CD4-positive, alpha-beta T cell (primary cell): Measurements from ENCODE around the gene NGFR. TPM values are rescaled to one million over a fixed set of nuclear protein-coding genes. Genes with fewer than 3 reads are reported as not detected.
A peak's percentile ranks its signal among the peaks of the same experiment; 100 is the strongest.

Experiments
- ATAC-seq: fragments of 200-7000 bp; cut with Tn5 transposase; one replicate; pipeline ENCODE4 v1.10.0; 2022; ENCODE audit warnings: mild to moderate bottlenecking; ENCODE audit not compliant: poor library complexity
- CTCF ChIA-PET: fragments of 350-600 bp; sonication (Branson Sonifier 250); formaldehyde crosslinking; loops from one replicate; lab custom pipeline; 2021; ENCODE audit warnings: antibody characterized with exemption, inconsistent platforms; lab: Charles Lee
- POLR2A ChIA-PET: fragments of 350-600 bp; sonication (Branson Sonifier 250); formaldehyde crosslinking; loops from one replicate; lab custom pipeline; 2021; ENCODE audit warnings: antibody characterized with exemption, inconsistent platforms; lab: Charles Lee
- DNase-seq, 14 experiments: peaks; one replicate each; pipeline ENCODE4 v3.0.0-alpha.2; 2013 to 2020; ENCODE audit warnings: mixed read lengths in 2 of 14
- H3K27ac ChIP-seq, 2 donors: one replicate each; pipeline versions ENCODE4 v1.5.1 to v1.7.0; 2013; ENCODE audit warnings: low read length in 2 of 2, low read depth in 1 of 2, mild to moderate bottlenecking in 1 of 2
- H3K27me3 ChIP-seq, 2 experiments: 1 replicate in 1 of 2; 2 replicates in 1 of 2; pipeline versions ENCODE4 v1.6.1 to v1.7.0; 2013; ENCODE audit warnings: low read length in 2 of 2, control low read depth in 1 of 2, mild to moderate bottlenecking in 1 of 2, moderate library complexity in 1 of 2; ENCODE audit not compliant: insufficient read depth in 2 of 2, control insufficient read depth in 1 of 2
- H3K36me3 ChIP-seq: one replicate; pipeline ENCODE4 v1.6.1; 2013; ENCODE audit warnings: low read length, control low read depth; ENCODE audit not compliant: insufficient read depth
- H3K4me1 ChIP-seq: one replicate; pipeline ENCODE4 v1.6.1; 2013; ENCODE audit warnings: low read length, control low read depth; ENCODE audit not compliant: insufficient read depth
- H3K4me3 ChIP-seq: one replicate; pipeline ENCODE4 v1.5.1; 2013; ENCODE audit warnings: mild to moderate bottlenecking, low read length, moderate library complexity
- H3K9me3 ChIP-seq, 2 experiments: 1 replicate in 1 of 2; 2 replicates in 1 of 2; pipeline versions ENCODE4 v1.6.1 to v1.7.0; 2013; ENCODE audit warnings: low read length in 2 of 2, mild to moderate bottlenecking in 2 of 2, control low read depth in 1 of 2, moderate library complexity in 1 of 2; ENCODE audit not compliant: control insufficient read depth in 1 of 2, insufficient read depth in 1 of 2
- H3K27ac Mint-ChIP-seq: one replicate; pipeline ENCODE4 v1.8.0; 2020; ENCODE audit warnings: mixed read lengths
- H3K27me3 Mint-ChIP-seq: one replicate; pipeline ENCODE4 v1.8.0; 2021; ENCODE audit warnings: mixed read lengths
- H3K36me3 Mint-ChIP-seq: one replicate; pipeline ENCODE4 v1.8.0; 2021; ENCODE audit warnings: low read depth, mixed read lengths
- H3K4me1 Mint-ChIP-seq: one replicate; pipeline ENCODE4 v1.8.0; 2021; ENCODE audit warnings: low read depth, mixed read lengths
- H3K4me3 Mint-ChIP-seq: one replicate; pipeline ENCODE4 v1.8.0; 2020; ENCODE audit warnings: mild to moderate bottlenecking, mixed read lengths
- H3K9me3 Mint-ChIP-seq: one replicate; pipeline ENCODE4 v1.8.0; 2020; ENCODE audit warnings: mixed read lengths
- CTCF ChIP-seq: fragments of 200-600 bp; IDR thresholded peaks from one replicate; pipeline ENCODE4 v1.8.0; 2022; ENCODE audit warnings: antibody characterized with exemption, mild to moderate bottlenecking
- intact Hi-C, 2 experiments: fragments of 100-400 bp; cut with DNase I in 1 of 2; cut with micrococcal nuclease in 1 of 2; formaldehyde crosslinking; loops; one replicate each; pipeline versions ENCODE4 v1.15.1 to v1.9.0; 2023 to 2025; cut with DNase I, micrococcal nuclease
- total RNA-seq, 174 experiments: library from RNA in 2 of 174; stranded (reverse) in 2 of 174; gene quantifications; one replicate each; pipeline ENCODE4 v1.2.3 and lab custom pipeline; 2021 to 2026

The NGFR gene
- total RNA-seq, 2 experiments from 2014 or later = 0.11 to 0.22 TPM

- Mint-ChIP-seq H3K36me3 (no peaks in the 10 kb centered on the region), H3K27ac (no peak overlapping the region), H3K4me3 (no peak overlapping the region), H3K4me1 (peaks cover 12% of the 10 kb centered on the region), H3K9me3 (no peaks in the 10 kb centered on the region), H3K27me3 (no peaks in the 10 kb centered on the region)
- peaks cover 11% of the 10 kb centered on the region for H3K4me1 ChIP-seq
- no peaks in the 10 kb centered on the region for H3K27me3 ChIP-seq
- ATAC-seq (no peak), DNase-seq (no peak)
- TF ChIP-seq CTCF = no peak
- H3K36me3 ChIP-seq = no peaks in the 10 kb centered on the region
- intact Hi-C loops = no loop called here
- ChIA-PET POLR2A (no interaction called here), CTCF (interaction anchor here (0.6 kb wide), 2 partner anchors 84 to 625 kb away, joined by 3 read pairs; no protein-coding TSS in a partner anchor)
- H3K9me3 ChIP-seq = no peaks in the 10 kb centered on the region
- no peak overlapping the region for H3K27ac ChIP-seq
- H3K4me3 ChIP-seq = no peak overlapping the region
Measured at GRCh38 chr17:49521471-49522356, 26.6 kb downstream of the NGFR start.

DNA sequence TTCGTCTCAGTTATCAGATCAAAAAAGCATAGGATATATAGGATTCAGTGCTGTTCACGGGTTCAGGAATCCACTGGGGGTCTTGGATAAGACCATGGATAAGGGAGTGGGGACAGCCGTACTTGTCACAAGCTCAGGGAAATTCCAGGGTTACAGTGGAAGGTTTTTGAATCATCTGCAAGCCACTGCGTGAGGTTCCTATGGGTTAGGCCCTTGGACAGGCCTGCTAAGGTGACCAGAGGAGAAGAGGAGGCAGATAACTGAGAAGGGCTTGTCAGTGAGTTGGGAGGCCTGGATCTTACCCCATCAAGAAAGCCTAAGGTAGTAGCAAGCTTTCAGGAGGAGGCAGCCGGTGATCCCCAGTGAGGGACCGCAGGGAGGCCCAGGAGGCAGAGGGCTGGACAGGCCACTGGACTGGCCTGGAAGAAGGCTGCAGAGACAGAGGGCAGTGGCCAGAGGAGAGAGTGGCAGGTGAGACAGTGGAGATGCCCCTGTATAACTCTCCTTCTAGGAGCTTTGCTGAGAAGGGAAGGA lies 27.3 kb downstream of the NGFR start:
- TF ChIP-seq CTCF = no peak
- H3K27ac ChIP-seq = no peak overlapping the region
- peaks cover 11% of the 10 kb centered on the region for H3K4me1 ChIP-seq
- H3K4me3 ChIP-seq = no peak overlapping the region
- POLR2A ChIA-PET = no interaction called here
- DNase-seq = no peak
- no peaks in the 10 kb centered on the region for H3K27me3 ChIP-seq
- CTCF ChIA-PET = interaction anchor here (0.6 kb wide), 1 partner anchor 84 kb away, joined by 3 read pairs; no protein-coding TSS in a partner anchor
- no peaks in the 10 kb centered on the region for H3K36me3 Mint-ChIP-seq
- H3K4me1 Mint-ChIP-seq = peaks cover 12% of the 10 kb centered on the region
- H3K9me3 ChIP-seq = no peaks in the 10 kb centered on the region
- no peak overlapping the region for H3K4me3 Mint-ChIP-seq
- ATAC-seq = no peak
- H3K27me3 Mint-ChIP-seq = no peaks in the 10 kb centered on the region
- intact Hi-C loops = no loop called here
- H3K36me3 ChIP-seq = no peaks in the 10 kb centered on the region
- H3K9me3 Mint-ChIP-seq = no peaks in the 10 kb centered on the region
- H3K27ac Mint-ChIP-seq = no peak overlapping the region

- no peak for TF ChIP-seq CTCF
- H3K36me3 Mint-ChIP-seq = no peaks in the 10 kb centered on the region
- Histone ChIP-seq H3K36me3 (no peaks in the 10 kb centered on the region), H3K9me3 (no peaks in the 10 kb centered on the region), H3K27ac (no peak overlapping the region), H3K27me3 (no peaks in the 10 kb centered on the region), H3K4me1 (peaks cover 11% of the 10 kb centered on the region), H3K4me3 (no peak overlapping the region)
- intact Hi-C loops = no loop called here
- H3K4me3 Mint-ChIP-seq = no peak overlapping the region
- peak overlapping the region; percentile 5 for H3K27ac Mint-ChIP-seq
- no peaks in the 10 kb centered on the region for H3K27me3 Mint-ChIP-seq
- H3K9me3 Mint-ChIP-seq = no peaks in the 10 kb centered on the region
- POLR2A ChIA-PET = no interaction called here
- no peak for DNase-seq
- CTCF ChIA-PET = interaction anchor here (0.7 kb wide), 1 partner anchor 27 kb away, joined by 3 read pairs; no protein-coding TSS in a partner anchor
- H3K4me1 Mint-ChIP-seq = peaks cover 12% of the 10 kb centered on the region
- no peak for ATAC-seq
Measured at GRCh38 chr17:49523196-49523595, 28.1 kb downstream of the NGFR start.
